GM19395 (cell line): Measurements from ENCODE around the gene SLC44A1.
A peak's percentile ranks its signal among the peaks of the same experiment; 100 is the strongest.

ENCODE experiments used
- ATAC-seq: cut with Tn5 transposase; IDR thresholded peaks from one replicate; pipeline ENCODE4 v1.9.1; 2021; ENCODE audit warnings: mild to moderate bottlenecking, moderate library complexity; ENCODE audit not compliant: unreplicated experiment

SLC44A1 gene

GRCh38 chr9:105376893-105377292 lies 132.4 kb downstream of the SLC44A1 start:
- ATAC-seq: no peak

GRCh38 chr9:105385381-105385985 lies 141.0 kb downstream of the SLC44A1 start:
- ATAC-seq: peak; percentile 99

- ATAC-seq: no peak
Measured at GRCh38 chr9:105389796-105390195, 145.3 kb downstream of the SLC44A1 start.

- no peak for ATAC-seq
Measured at GRCh38 chr9:105390871-105391270, 146.4 kb downstream of the SLC44A1 start.

GRCh38 chr9:105391288-105391687 lies 146.8 kb downstream of the SLC44A1 start:
- no peak for ATAC-seq

GRCh38 chr9:105392531-105392930 lies 148.1 kb downstream of the SLC44A1 start:
- ATAC-seq: no peak

GRCh38 chr9:105393576-105394344 lies 149.3 kb downstream of the SLC44A1 start:
- no peak for ATAC-seq

GRCh38 chr9:105396441-105396840 lies 152.0 kb downstream of the SLC44A1 start:
- ATAC-seq: no peak

GRCh38 chr9:105396901-105397300 lies 152.4 kb downstream of the SLC44A1 start:
- no peak for ATAC-seq

GRCh38 chr9:105399117-105399516 lies 154.7 kb downstream of the SLC44A1 start:
- no peak for ATAC-seq

- ATAC-seq: no peak
Measured at GRCh38 chr9:105401651-105402050, 157.2 kb downstream of the SLC44A1 start.

- no peak for ATAC-seq
Measured at GRCh38 chr9:105403552-105404248, 159.2 kb downstream of the SLC44A1 start.

- peak; percentile 94 for ATAC-seq
Measured at GRCh38 chr9:105405514-105406131, 161.2 kb downstream of the SLC44A1 start.

GRCh38 chr9:105406369-105406768 lies 161.9 kb downstream of the SLC44A1 start:
- ATAC-seq: no peak

- no peak for ATAC-seq
Measured at GRCh38 chr9:105413525-105413924, 169.1 kb downstream of the SLC44A1 start.

GRCh38 chr9:105414947-105415661 lies 170.7 kb downstream of the SLC44A1 start:
- peak; percentile 68 for ATAC-seq

- ATAC-seq: no peak
Measured at GRCh38 chr9:105415662-105415980, 171.2 kb downstream of the SLC44A1 start.

GRCh38 chr9:105416840-105417239 lies 172.4 kb downstream of the SLC44A1 start:
- ATAC-seq: peak; percentile 84

- ATAC-seq: no peak
Measured at GRCh38 chr9:105418588-105419500, 174.4 kb downstream of the SLC44A1 start.
